ENCODE measurements around the gene TRPC4AP.

- TF ChIP-seq FOXP2 (optimal IDR thresholded peaks at IDR 0.05; ENCODE audit: borderline replicate concordance, extremely low read depth, extremely low read length, insufficient read depth) = no peak
- no peak for TF ChIP-seq POLR2AphosphoS5 (IDR thresholded peaks at IDR 0.05; ENCODE audit: low read depth, low read length)
- TF ChIP-seq REST (IDR thresholded peaks at IDR 0.05; ENCODE audit: insufficient read depth in 1 of 2, low read depth in 2 of 2, low read length in 2 of 2) = no peak
- no peak for TF ChIP-seq TAF1 (IDR thresholded peaks at IDR 0.05; ENCODE audit: borderline replicate concordance, insufficient read depth, low read length)
- TF ChIP-seq SIN3A (IDR thresholded peaks at IDR 0.05; ENCODE audit: borderline replicate concordance, insufficient read depth, low read length) = no peak
These were observed 136.6 kb downstream of the TRPC4AP start for GRCh38 chr20:34956041-34956458.

Measured in PFSK-1 (cell line).